Urothelium cell line (cell line): ENCODE data around the gene RIN2.
A peak's percentile ranks its signal among the peaks of the same experiment; 100 is the strongest.

Source experiments
- DNase-seq: peaks from one replicate; pipeline ENCODE4 v3.0.0; 2011; ENCODE audit warnings: low spot score, mixed read lengths
- FAIRE-seq: peaks from 2 replicates; lab custom pipeline; 2011; peaks lifted over from hg19 to GRCh38; lab: Jason Lieb, UNC

The RIN2 gene

DNA sequence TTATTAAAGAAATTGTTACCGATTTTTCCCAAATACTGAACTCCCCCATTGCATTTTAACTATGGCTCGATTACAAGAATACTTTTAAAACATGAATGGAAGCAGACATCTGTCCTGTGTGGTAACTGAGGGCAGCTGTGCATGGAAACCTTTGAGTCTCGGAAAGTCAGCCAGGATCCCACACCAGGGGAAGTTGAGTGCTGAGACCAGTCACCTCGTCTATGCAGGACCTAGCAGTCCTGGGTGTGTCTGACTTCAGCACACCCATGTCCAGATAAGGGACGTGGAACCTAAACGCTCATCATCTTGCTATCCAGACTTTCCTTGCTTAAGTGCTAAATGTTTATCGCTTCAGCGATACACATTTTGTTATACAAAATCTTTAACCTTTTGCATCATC lies 6.1 kb downstream of the RIN2 start:
- DNase-seq (no peak), FAIRE-seq (no peak)

DNA sequence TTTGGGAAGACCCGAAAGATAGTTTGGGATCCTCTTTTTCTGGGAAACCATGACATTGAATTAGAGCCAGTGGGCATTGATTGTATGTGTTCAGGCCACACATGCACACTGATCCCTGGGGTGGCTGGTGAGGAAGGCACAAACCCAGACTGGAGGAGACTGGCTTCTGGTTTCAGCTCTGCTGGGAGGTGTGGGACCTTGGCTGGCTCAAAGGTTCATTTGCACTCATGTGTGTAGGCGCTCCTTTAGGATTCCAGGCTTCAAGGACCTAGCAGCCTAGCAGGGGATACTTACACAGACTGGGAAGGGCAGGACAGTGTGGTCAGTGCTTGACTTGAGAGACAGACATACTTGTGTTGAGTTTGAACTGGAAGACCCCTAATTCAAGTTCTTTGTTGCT lies 7.2 kb downstream of the RIN2 start:
- FAIRE-seq (no peak), DNase-seq (no peak)

DNA sequence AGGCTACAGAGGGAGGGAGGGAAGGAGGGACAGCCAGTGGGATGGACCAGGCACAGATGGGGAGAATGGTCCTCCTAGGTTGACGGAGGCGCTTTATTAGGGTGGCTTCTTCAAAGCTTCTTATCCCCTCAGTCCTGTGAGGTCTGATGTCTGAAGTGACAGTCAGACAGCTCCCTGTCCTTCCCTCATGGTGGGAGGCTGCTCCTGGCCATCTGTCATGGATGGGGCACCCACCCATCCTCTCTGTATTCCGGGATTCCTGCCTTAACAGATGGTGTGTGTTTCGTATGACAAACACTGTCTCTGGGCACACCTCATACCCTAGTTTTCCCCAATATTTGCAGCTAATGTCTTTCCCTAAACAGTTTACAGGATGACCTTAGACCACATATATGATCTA lies 7.9 kb downstream of the RIN2 start:
- DNase-seq (no peak), FAIRE-seq (no peak)

DNA sequence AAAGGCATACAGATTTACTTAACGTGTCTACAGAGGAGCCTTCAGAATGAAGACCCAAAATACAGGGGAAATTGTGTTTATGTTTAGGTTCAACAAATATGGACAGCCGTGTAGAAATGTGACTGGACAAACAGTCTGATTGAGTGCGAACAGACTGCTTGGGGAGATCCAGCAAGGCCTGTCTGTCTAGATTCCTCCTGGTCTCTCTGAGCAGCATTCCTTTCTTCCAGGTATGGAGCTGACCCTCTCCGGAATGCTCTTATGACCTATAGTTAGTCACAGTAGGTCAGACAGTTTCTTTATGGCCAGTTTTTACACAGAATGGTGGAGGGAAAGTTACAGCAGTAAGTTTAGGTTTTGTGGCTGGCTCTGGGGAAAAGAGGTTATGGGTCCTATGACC lies 9.0 kb downstream of the RIN2 start:
- no peak for DNase-seq
- FAIRE-seq = no peak

DNA sequence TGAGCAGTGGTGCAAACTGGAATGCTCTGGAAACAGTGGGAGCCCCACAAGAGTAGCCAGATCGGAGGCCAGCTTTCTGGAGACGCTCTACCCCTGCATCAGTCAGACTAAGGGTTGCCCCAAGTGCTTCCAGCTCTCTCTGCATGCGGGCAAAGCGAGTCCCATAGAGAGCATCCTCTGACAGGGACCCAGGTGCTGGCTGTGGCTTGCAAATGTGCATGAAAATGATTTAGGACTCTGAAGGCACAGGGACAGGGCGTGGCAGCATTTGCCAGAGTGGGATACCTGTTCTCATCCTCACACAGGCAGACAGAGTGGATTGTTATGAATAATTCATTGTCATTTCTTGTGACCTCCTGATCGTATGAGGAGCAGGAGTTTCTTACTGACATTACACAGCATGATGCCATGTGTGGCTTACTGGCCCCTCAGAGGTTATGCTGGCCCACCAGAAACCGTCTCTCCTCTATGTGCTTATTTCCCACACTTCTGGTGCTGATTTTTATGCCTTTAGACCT lies 10.3 kb downstream of the RIN2 start:
- DNase-seq (no peak), FAIRE-seq (no peak)

DNA sequence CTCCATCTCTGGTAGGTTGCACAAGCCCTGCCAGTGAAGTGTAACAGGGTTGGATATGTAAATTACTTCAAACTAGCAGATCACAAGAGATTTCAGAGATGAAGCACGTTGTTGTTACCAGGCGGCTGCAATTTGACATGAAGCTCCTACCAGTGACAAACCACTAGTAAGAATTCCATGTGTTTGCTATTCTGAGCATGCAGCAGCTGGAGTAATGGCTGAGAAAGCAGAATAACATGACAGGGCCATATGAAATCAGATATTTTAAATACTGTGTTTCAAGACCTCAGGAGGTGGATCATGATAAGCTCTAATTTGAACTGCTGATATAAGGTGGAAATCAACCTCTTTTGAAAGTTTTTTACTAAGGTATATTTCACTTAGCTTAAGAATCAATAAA lies 11.4 kb downstream of the RIN2 start:
- DNase-seq = no peak

DNA sequence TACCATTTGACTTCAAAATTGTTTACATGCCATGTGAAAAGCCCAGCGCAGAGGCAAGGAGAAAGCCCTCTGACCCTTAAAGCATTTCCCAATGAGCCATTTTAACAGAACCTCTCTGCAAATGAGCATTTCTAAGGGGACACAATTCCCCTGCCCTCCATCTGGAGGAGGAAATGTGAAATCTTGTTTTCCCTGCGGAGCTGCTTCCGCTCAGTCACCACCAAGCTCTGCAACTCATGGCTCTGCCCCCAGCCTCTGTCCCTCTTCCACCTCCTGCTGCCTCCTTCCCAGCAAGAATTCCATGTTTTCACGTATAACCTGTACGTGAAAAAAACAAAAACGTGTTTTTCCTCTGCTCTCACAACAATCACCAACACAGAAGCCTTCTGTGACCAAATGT lies 12.3 kb downstream of the RIN2 start:
- no peak for DNase-seq
- FAIRE-seq = no peak

More for the DNA sequence above, 11.4 kb downstream of the RIN2 start:
- FAIRE-seq = no peak

DNA sequence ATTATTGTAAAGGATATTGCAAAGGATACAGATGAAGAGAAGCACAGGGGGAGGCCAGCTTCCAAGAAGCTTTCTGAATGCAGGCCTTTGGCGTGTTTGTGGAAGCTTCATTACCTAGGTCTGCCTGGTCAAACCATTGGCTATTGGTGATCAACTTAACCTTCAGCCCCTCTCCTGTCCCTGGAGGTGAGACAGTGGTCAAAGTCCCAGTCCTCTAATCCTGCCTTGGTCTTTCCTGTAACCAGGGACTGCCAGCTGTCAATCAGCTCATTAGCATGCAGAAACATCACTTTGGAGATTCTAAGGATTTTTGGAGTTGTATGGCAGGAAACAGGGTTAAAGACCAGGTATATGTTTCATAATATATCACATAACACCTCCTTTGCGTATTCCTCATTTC lies 13.0 kb downstream of the RIN2 start:
- DNase-seq (no peak), FAIRE-seq (no peak)

DNA sequence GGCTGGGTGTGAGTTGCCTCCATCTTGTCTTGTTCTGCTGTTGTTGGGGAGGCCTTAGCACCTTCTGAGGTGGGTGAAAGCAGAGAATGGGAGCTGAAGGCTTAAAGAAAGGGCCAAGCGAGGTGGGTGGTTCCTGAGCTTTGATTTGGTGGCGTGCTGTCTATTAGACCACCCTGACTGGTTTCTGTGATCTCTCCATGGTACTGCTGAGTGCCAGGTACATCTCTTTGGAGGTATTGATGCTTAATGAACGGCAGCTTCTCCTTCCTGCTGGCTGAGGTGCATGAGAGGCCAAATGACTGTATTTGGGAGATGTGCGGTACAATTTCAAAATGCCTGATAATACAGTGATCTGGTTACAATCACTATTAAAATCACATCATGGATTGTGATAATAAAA lies 15.4 kb downstream of the RIN2 start:
- no peak for DNase-seq
- FAIRE-seq = no peak

DNA sequence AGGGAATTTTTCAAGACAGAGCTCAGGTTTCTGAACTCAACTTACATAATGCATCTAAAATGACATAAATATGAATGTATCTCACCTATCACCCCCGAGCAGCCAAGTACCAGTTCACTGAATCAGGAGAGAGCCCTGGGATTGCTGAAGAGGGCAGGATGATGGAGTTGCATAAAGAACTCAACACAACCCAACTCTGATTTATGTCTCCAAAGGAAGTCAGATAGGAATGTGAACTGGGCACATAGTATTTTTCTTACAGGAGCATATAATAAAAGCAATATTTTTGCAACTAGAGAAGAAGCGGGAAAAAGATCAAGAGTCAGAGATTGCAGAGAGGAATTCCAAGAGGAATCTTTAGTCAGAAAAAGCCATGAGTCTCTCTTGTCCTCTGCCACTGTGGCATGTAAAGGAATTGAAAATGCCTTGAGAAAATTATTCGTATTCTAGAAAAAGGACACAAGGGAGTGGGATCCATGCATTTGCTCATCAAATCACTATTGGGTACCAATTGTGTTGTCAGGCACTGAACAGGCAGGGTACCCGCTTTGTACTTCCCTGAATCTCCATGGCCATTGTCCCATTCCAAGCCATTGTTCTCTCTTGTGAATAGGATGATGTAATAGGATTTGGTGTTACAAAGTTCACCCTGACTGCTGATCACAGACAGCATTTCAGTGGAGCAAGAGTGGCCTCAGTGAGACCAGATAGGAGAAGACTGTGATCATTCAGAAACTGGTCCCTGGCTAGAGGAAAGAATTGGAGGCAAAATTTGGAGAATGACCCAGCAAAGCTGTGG lies 16.3 kb downstream of the RIN2 start:
- DNase-seq (no peak), FAIRE-seq (no peak)

DNA sequence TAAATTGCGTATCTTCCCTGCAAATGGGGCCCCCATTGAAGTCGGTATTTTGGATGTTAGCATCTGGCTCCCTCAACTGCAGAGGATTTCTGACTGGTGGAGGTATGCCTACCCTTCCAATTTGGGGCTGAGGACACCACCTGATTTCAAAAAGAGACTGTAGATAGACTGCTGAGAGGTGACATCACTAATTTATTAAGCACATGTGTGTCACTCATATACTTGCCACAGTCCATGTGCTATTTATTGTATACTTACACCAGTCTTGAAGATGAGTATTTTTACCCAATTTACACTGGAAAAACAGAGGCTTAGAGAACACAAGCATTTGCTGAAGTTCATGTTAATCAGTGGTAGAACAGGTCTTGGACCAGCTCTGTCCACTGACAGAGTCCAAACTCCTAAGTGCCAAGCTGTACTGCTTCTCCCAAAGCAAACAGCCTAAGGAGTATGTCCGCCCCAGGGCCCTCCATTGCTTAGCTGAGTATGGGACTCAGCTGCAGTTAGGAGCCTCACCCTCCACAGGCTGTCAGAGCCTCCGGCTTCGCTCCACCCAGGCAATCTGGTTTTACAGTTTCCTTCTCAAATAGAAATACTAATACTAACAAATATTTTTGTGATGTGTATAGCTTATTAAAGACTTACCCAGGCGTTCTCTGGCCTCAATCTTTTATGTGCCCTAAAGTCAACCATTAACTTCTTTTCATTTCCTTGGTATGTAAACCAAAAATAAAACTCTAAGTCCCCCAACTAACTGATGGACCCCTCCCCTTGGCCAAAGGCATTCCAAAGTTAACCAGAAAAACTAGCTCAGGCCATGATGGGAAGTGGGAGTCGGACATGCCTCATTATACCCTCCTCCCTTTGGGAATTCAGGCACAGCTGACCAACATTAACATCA lies 17.5 kb downstream of the RIN2 start:
- no peak for DNase-seq
- no peak for FAIRE-seq

DNA sequence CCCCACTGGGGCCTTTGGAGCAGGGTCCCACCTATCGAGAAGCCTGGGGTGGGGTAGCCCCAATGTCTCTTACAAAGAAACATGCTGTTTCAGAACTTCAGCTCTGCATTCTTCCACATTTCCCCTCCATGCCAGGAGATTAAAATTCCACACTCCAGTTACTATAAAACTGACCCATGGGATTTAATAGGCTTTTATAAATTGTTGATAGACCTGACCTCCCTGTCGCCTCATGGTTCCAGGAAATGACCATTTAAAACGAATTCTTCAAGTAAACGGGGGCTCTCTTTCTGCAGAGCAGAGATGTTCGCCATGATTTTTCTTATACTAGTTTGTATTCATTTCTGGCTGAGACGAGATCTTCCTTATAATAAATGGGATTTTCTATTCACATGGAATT lies 19.3 kb downstream of the RIN2 start:
- DNase-seq (no peak), FAIRE-seq (no peak)

DNA sequence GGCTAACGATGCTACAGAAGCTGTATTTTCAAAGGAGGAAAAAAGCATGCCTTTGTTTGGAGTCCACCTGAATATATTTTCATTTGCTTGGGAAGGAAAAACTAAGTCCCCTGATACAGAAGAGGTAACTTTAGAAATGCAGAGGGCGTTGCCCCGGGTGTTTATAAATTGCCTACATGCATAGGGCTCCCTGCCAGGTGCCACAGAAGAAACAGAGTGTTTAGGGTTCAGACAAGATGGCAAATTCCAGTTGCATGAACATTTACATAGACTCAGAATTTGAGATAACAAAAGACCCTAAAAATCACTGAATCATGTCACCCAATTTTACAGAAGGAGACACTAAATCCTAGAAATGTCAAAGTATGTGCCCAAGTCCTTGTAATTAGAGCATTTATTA lies 19.9 kb downstream of the RIN2 start:
- no peak for FAIRE-seq

DNA sequence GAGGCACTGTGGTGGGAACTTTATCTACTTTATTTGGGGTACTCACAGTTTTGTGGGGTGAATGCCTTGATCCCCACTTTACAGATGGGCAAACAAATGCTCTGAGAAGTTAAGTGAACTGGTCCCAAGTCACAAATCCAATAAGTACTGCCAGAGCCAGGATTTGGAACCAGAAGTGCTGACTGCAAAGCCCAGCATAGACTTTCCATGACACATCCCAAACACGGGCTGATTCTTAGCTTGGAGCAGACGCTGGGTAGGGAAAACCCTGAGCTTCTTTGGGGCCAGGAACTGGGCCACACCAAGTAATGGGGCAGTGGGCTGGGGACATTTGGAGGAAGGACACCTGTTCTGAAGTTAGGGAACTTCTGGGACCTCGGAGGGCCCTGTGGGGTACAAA lies 20.3 kb downstream of the RIN2 start:
- DNase-seq (no peak), FAIRE-seq (no peak)

More for the DNA sequence above, 19.9 kb downstream of the RIN2 start:
- DNase-seq = no peak

DNA sequence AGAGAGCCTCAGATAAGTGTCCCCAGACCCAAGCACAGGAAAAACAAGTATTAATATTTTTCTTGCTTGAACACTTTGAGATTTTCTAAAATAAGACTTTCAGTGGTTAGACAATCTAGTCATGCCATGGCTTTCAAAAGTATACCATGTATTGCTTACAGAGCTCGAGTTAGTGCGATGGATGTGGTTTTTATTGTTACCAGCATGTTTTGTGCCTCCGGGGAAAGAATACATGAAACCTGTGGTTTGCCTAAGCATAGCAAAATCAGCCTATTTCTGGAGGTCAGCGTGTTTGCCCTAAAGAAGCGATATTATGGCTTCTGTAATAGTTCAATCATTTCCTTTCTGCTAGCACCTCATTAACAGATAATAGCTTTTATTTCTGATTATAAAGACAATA lies 21.6 kb downstream of the RIN2 start:
- DNase-seq (no peak), FAIRE-seq (no peak)

DNA sequence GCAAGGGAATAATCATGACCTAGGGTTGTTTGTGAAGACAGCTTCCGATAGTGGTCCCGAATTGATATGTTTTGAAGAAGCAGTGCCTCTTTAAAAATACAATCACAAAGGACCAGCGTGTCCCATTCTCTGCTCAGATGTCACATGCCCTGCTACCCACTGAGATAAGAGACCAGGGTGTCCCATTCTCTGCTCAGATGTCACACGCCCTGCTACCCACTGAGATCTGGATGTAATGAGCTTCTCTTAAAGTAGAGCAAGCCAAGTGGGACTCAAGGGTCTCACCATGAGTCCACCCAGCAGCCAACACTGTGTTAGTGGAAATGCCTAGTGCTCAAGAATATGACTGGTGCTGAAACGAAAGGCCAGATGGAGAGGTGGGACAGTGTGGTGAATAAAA lies 22.2 kb downstream of the RIN2 start:
- DNase-seq = no peak
- no peak for FAIRE-seq

DNA sequence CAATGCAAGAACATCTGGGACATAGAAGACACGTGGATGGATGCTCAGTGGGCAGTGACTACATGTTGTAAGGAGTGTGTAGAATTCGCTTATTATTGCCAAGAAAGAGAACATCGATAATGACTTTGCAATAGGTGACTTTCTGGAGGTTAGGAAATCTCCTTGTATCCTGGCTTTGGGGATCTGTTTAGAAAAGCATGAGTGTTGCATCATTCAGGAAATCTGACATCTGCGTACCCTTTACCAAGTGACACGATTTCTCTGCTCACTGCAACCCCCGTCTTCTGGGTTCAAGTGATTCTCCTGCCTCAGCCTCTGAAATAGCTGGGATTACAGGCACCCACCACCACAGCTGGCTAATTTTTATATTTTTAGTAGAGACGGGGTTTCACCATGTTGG lies 23.2 kb downstream of the RIN2 start:
- FAIRE-seq (no peak), DNase-seq (no peak)

DNA sequence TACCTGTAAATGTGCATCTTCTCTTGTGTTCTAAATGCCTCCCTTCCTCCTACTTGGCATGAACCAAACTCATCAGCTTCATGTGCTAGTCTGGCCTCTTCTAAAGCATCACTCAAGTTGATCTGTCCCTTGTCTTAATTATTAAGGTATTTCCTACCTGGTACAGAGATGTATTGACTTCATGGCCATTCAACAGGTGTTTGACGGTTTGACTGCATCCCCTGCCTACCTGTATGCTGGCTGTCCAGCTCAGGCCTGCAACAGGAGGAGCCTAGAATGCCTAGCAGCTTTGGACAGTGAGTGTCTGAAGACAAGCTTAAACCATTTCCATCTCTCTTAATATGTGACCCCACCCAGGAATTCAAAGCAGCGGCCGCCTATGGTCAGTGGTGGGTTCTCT lies 24.6 kb downstream of the RIN2 start:
- DNase-seq = no peak
- no peak for FAIRE-seq

DNA sequence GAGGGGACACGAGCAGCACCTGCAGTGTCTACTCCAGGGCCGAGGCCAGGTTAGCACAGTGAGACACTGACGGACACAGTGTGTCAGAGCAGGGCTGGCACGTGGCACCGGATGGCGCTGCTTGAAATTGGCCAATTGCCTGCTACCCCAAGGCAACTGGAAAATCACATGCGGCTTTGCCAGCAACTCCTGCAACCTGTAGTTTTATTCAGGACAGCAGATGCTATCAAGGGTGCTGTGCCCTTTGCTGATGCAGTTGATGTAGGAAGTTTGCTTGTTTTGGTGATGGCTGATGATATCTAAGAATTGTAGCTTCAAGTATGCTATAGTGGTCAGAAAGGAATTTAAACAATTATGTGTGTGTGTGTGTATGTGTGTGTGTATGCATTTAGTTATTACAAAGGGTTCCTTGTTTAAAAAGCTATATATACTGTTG lies 25.9 kb downstream of the RIN2 start:
- no peak for FAIRE-seq
- peak; percentile 35 for DNase-seq

DNA sequence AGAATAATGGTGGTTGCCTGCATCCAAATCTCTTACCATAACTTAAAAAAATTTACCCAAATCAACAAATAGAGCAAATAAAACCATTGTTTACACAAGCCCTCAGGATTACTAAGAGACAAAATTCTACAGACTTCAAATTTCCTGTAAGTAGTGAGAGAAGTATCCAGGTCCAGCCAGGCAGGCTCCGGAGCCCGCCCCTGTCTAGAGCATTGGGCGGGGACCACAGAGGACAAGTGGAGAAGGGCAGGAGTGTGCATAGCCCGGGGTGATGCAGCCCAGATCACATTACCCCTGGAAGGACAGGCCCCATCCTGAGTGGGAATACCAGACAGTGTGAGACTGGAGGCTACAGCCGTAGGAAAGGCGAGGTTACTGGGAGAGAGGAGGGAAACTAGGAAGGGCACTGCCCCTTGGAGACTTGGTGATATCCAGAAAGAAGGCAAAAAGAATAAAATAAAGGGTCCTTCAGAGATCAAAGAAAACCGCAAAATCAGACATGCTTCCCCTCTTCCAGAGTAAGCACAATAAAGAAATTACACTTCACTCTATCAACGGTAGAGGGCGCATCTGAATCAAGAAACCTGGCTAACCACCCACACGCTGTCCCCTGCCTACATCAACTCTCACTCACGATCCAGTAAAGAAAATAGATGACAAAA lies 26.6 kb downstream of the RIN2 start:
- peak; percentile 72 for DNase-seq
- no peak for FAIRE-seq
